Right atrium auricular region (tissue), 2 donors: Measurements from ENCODE around the gene FKBP2. TPM values are rescaled to one million over a fixed set of nuclear protein-coding genes. Genes with fewer than 3 reads are reported as not detected.

Experiments used
- DNase-seq: peaks from one replicate; pipeline ENCODE4 v3.0.0-alpha.2; 2019; ENCODE audit warnings: low spot score
- H3K27ac ChIP-seq, 2 donors: fragments of 200-600 bp; sonication (generic); 1 replicate in 1 of 2; 2 replicates in 1 of 2; pipeline ENCODE4 v1.5.1; 2016 to 2019
- H3K27me3 ChIP-seq, 2 donors: fragments of 200-600 bp; sonication (generic); one replicate each; pipeline versions ENCODE4 v1.5.1 to v1.6.0; 2017 to 2019
- H3K36me3 ChIP-seq: fragments of 200-600 bp; sonication (generic); one replicate; pipeline ENCODE4 v1.5.1; 2016
- H3K4me1 ChIP-seq, 2 donors: fragments of 200-600 bp; sonication (generic); one replicate each; pipeline versions ENCODE4 v1.5.1 to v1.6.0; 2017 to 2019
- H3K4me3 ChIP-seq, 2 donors: fragments of 200-600 bp; sonication (generic); 1 replicate in 1 of 2; 2 replicates in 1 of 2; pipeline ENCODE4 v1.5.1; 2017 to 2019; ENCODE audit warnings: mild to moderate bottlenecking in 1 of 2, moderate library complexity in 1 of 2
- H3K9me3 ChIP-seq, 2 donors: fragments of 200-600 bp; sonication (generic); one replicate each; pipeline ENCODE4 v1.5.1; 2019
- CTCF ChIP-seq, 2 donors: fragments of 200-600 bp; sonication (generic); IDR thresholded peaks; one replicate each; pipeline ENCODE4 v1.5.1; 2019; ENCODE audit warnings: antibody characterized with exemption in 2 of 2
- total RNA-seq, 2 donors: library from RNA; depleted of rRNA; stranded (reverse); fragments of >200 nt; gene quantifications; one replicate each; pipeline ENCODE4 v1.1.0, GENCODE V29; 2016

FKBP2 gene
- total RNA-seq, 2 donors from 2014 or later: 59.1 to 83.4 TPM

DNA sequence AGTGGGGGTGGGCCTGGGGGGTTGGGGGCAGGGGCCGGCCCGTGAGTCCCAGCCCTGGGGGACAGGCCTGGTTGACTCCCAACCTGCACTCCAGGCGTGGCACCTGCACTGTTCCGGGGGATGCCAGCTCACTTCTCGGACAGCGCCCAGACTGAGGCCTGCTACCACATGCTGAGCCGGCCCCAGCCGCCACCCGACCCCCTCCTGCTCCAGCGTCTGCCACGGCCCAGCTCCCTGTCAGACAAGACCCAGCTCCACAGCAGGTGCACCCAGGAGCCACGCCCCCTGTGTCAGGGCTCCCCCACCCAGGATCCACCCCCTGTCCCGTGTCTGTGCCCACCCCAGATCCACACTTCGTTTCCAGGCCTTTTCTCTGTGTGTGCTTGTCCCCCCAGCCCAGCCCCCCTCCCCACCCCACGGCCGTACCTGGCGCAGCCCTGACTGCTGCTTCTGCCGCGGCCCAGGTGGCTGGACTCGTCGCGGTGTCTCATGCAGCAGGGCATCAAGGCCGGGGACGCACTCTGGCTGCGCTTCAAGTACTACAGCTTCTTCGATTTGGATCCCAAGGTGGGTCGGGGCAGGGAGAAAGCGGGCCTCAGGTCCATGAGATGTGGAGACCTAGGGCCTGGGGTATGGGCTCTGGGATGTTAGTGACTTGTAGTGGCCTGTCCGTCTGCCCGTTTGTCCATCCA is 29.6 kb upstream of the FKBP2 start:
- Histone ChIP-seq H3K36me3 (peaks cover 14% of the 10 kb centered on the region), H3K4me1 (peaks cover 0 to 22% of the 10 kb centered on the region in 2 donors), H3K27me3 (no peaks in the 10 kb centered on the region), H3K9me3 (no peaks in the 10 kb centered on the region), H3K4me3 (no peak overlapping the region), H3K27ac (no peak overlapping the region)
- DNase-seq: no peak
- no peak for TF ChIP-seq CTCF (IDR thresholded peaks at IDR 0.05)

DNA sequence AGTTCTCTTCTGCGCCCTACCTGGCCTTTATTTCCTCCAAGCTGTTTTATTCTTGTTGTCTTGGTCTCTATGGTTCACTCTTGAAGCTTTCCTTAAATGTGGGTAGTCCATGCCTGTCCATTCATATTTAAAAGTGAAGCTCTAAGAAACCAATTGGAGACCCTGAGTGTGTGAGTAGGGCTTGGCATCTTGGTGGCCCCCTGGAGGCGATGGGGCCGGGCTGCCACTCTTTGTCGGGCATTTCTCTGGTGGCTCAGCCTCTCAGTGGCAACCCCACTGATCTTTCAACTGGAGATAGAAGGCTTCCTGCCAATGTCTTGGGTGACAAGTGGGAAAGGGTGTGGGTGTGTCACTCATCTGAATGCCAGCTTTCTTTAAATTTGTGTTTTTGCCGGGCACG is 24.0 kb upstream of the FKBP2 start:
- TF ChIP-seq CTCF (IDR thresholded peaks at IDR 0.05): no peak
- no peaks in the 10 kb centered on the region for H3K9me3 ChIP-seq
- no peaks in the 10 kb centered on the region for H3K4me1 ChIP-seq
- H3K36me3 ChIP-seq: peaks cover 16% of the 10 kb centered on the region
- H3K4me3 ChIP-seq: no peak overlapping the region
- no peaks in the 10 kb centered on the region for H3K27me3 ChIP-seq
- H3K27ac ChIP-seq: no peak overlapping the region
- DNase-seq: no peak

- Histone ChIP-seq H3K4me3 (no peak overlapping the region), H3K27me3 (no peaks in the 10 kb centered on the region), H3K9me3 (no peaks in the 10 kb centered on the region), H3K36me3 (peaks cover 13% of the 10 kb centered on the region), H3K4me1 (no peaks in the 10 kb centered on the region), H3K27ac (no peak overlapping the region)
- no peak for TF ChIP-seq CTCF (IDR thresholded peaks at IDR 0.05)
- no peak for DNase-seq
Observed at GRCh38 chr11:64218628-64219353, 22.1 kb upstream of the FKBP2 start.

DNA sequence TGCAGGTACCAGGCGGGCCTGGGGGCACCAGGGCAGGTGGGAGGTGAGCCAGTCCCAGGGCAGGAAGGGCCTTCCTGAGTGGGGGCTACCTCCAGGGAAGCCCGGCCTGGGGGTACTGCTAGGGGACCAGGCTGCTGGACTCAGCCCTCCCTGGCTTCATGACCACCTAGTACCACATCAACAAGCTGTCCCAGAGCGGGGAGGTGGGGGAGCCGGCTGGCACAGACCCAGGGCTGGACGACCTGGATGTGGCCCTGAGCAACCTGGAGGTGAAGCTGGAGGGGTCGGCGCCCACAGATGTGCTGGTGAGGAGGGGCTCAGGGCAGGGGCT is 21.6 kb upstream of the FKBP2 start:
- Histone ChIP-seq H3K27me3 (no peaks in the 10 kb centered on the region), H3K9me3 (no peaks in the 10 kb centered on the region), H3K27ac (no peak overlapping the region), H3K4me3 (no peak overlapping the region), H3K4me1 (no peaks in the 10 kb centered on the region), H3K36me3 (peaks cover 17% of the 10 kb centered on the region)
- no peak for TF ChIP-seq CTCF (IDR thresholded peaks at IDR 0.05)
- DNase-seq: no peak

DNA sequence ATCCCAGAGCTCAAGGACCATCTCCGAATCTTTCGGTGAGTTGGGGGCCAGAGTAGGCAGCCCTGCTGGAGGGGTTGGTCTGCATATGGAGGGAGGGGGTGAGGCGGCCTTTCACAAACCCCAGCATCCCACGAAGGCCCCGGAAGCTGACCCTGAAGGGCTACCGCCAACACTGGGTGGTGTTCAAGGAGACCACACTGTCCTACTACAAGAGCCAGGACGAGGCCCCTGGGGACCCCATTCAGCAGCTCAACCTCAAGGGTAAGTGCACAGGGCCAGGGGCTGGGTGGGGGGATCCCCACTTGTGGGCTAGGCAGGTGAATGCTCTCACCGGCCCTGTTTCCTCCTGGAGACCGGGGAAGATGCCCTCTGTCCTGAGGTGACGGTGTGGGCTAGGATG is 21.1 kb upstream of the FKBP2 start:
- Histone ChIP-seq H3K36me3 (peaks cover 17% of the 10 kb centered on the region), H3K9me3 (no peaks in the 10 kb centered on the region), H3K4me3 (no peak overlapping the region), H3K27me3 (no peaks in the 10 kb centered on the region), H3K4me1 (peaks cover 0 to under 1% of the 10 kb centered on the region in 2 donors), H3K27ac (no peak overlapping the region)
- DNase-seq: no peak
- no peak for TF ChIP-seq CTCF (IDR thresholded peaks at IDR 0.05)
